Sigmoid colon (tissue), 7 donors: Measurements from ENCODE around the gene DNAJC8. TPM values are rescaled to one million over a fixed set of nuclear protein-coding genes. Genes with fewer than 3 reads are reported as not detected.

Source experiments
- DNase-seq: peaks from one replicate; pipeline ENCODE4 v3.0.0-alpha.2; 2019
- H3K27ac ChIP-seq, 4 donors: fragments of 200-600 bp; sonication (generic); one replicate each; pipeline ENCODE4 v1.5.1; 2016 to 2019; ENCODE audit warnings: mild to moderate bottlenecking in 1 of 4
- H3K27me3 ChIP-seq, 3 donors: fragments of 200-600 bp; sonication (generic); one replicate each; pipeline ENCODE4 v1.5.1; 2019; ENCODE audit warnings: mild to moderate bottlenecking in 1 of 3
- H3K36me3 ChIP-seq, 4 donors: fragments of 200-600 bp; sonication (generic); one replicate each; pipeline ENCODE4 v1.5.1; 2016 to 2019
- H3K4me1 ChIP-seq, 4 donors: fragments of 200-600 bp; sonication (generic); one replicate each; pipeline ENCODE4 v1.5.1; 2017 to 2019
- H3K4me3 ChIP-seq, 4 donors: fragments of 200-600 bp; sonication (generic); one replicate each; pipeline ENCODE4 v1.5.1; 2017 to 2019; ENCODE audit warnings: mild to moderate bottlenecking in 2 of 4, moderate library complexity in 1 of 4
- H3K9me3 ChIP-seq, 4 donors: fragments of 200-600 bp in 3 of 4; sonication (generic) in 3 of 4; one replicate each; pipeline versions ENCODE4 v1.5.1 to v1.6.1; 2013 to 2019
- EP300 ChIP-seq, 4 donors: sonication (generic); formaldehyde crosslinking; IDR thresholded peaks; one replicate each; pipeline ENCODE4 v1.6.1; 2017; ENCODE audit warnings: antibody characterized with exemption in 4 of 4
- POLR2A ChIP-seq, 2 donors: fragments of 450-650 bp; IDR thresholded peaks; one replicate each; pipeline ENCODE4 v1.6.1; 2016; ENCODE audit warnings: antibody characterized with exemption in 2 of 2, mild to moderate bottlenecking in 2 of 2, moderate library complexity in 2 of 2
- POLR2AphosphoS5 ChIP-seq, 4 donors: sonication (generic); formaldehyde crosslinking; IDR thresholded peaks; one replicate each; pipeline ENCODE4 v1.6.1; 2017; ENCODE audit warnings: antibody characterized with exemption in 4 of 4
- WGBS, 2 donors: extraction: QIAGEN DNeasy Blood & Tissue Kit; methylation state at CpG; one replicate each; pipeline ENCODE4 v1.1.7; 2013; 5-methylcytosine and 5-hydroxymethylcytosine counted together
- intact Hi-C: fragments of 100-400 bp; cut with DNase I; formaldehyde crosslinking; loops from one replicate; pipeline ENCODE4 v1.15.1; 2023
- polyA plus RNA-seq, 3 donors: library from polyadenylated mRNA; stranded (reverse); fragments of 200-250 nt; gene quantifications; one replicate each; pipeline ENCODE4 v1.2.3, GENCODE V29; 2013
- total RNA-seq, 4 donors: library from RNA; depleted of rRNA; stranded (reverse); fragments of >200 nt; gene quantifications; one replicate each; pipeline ENCODE4 v1.1.0, GENCODE V29; 2016
- TF ChIP-seq, protein P1 (sequence below), 4 experiments: fragments of 450-650 bp in 3 of 4; fragments of 200-600 bp in 1 of 4; IDR thresholded peaks; one replicate each; pipeline ENCODE4 v1.5.1; 2016 to 2019; ENCODE audit warnings: antibody characterized with exemption in 4 of 4, mild to moderate bottlenecking in 3 of 4, moderate library complexity in 2 of 4
- donor health status: healthy with polysubstance abuse.
- donor health status: Bipolar disorder and iron deficiency.
- donor health status: healthy.

DNAJC8 gene
- total and polyA plus RNA-seq, 7 donors = 64.5 to 94.3 (median 87.8) TPM

DNA sequence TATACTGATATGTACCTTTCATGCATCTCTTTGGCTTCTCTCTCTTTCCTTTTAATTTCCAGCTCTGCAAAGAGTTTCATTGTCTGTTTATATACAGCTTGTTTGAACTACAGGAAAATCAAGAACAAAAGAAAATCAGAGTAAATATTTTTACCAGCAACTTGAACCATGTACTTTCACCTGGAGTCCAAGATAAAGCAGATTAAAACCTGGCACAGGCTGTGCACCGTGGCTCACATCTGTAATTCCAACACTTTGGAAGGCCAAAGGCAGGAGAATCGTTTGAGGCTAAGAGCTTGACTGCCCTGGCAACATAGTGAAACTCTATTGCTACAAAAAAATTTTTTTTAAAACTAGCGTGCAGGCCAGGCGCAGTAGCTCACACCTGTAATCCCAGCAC lies 27.6 kb downstream of the DNAJC8 start:
- TF ChIP-seq POLR2AphosphoS5 (IDR thresholded peaks at IDR 0.05) (no peak), POLR2A (IDR thresholded peaks at IDR 0.05) (no peak), EP300 (IDR thresholded peaks at IDR 0.05) (no peak)
- TF ChIP-seq, protein P1, sequence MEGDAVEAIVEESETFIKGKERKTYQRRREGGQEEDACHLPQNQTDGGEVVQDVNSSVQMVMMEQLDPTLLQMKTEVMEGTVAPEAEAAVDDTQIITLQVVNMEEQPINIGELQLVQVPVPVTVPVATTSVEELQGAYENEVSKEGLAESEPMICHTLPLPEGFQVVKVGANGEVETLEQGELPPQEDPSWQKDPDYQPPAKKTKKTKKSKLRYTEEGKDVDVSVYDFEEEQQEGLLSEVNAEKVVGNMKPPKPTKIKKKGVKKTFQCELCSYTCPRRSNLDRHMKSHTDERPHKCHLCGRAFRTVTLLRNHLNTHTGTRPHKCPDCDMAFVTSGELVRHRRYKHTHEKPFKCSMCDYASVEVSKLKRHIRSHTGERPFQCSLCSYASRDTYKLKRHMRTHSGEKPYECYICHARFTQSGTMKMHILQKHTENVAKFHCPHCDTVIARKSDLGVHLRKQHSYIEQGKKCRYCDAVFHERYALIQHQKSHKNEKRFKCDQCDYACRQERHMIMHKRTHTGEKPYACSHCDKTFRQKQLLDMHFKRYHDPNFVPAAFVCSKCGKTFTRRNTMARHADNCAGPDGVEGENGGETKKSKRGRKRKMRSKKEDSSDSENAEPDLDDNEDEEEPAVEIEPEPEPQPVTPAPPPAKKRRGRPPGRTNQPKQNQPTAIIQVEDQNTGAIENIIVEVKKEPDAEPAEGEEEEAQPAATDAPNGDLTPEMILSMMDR (IDR thresholded peaks at IDR 0.05) = no peak
- peaks cover 26 to 98% (median 56%) of the 10 kb centered on the region in 4 donors for H3K36me3 ChIP-seq
- no peak overlapping the region for H3K4me3 ChIP-seq
- H3K4me1 ChIP-seq = no peaks in the 10 kb centered on the region
- H3K9me3 ChIP-seq = no peaks in the 10 kb centered on the region
- WGBS, 2 donors = 33 to 73% methylated on average over 4 of the region's 4 CpGs
- H3K27me3 ChIP-seq = no peaks in the 10 kb centered on the region
- DNase-seq = no peak
- H3K27ac ChIP-seq = no peak overlapping the region
- intact Hi-C loops = no loop called here

DNA sequence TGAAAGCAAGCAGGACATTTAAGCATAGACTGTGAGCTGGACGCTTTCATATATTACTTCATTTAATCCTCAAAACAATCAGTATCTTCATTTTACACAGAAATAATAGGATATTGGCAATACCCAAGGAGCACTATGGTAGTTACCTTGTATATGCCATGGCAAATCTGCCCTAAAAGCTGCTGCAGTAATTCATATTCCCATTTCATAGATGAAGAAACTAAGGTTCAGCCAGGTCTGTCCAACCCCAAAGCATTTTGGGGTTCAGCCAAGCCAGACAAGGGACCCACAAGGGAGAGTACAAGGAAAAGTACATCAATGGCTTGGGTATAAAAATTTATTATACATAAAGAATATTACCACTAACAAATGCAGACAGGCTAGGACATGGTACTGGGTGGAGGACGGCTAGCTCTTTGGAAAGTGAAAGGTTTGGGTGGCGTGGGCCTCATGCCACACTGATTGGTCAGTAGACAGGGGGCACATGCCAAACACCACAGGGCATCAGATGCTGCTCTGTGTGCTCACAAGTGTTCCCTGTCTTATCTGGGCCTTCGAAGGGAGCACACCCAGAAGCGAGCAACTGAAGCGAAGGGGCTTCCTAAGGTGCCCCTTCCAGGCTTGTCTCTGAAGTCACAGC lies 32.5 kb downstream of the DNAJC8 start:
- intact Hi-C loops = no loop called here
- Histone ChIP-seq H3K9me3 (no peaks in the 10 kb centered on the region), H3K4me3 (no peak overlapping the region), H3K4me1 (no peaks in the 10 kb centered on the region), H3K27ac (no peak overlapping the region), H3K27me3 (no peaks in the 10 kb centered on the region), H3K36me3 (peaks cover 42 to 82% (median 59%) of the 10 kb centered on the region in 4 donors)
- 90 to 92% methylated on average over 6 of the region's 6 CpGs for WGBS, 2 donors
- TF ChIP-seq EP300 (IDR thresholded peaks at IDR 0.05) (no peak), POLR2A (IDR thresholded peaks at IDR 0.05) (no peak), POLR2AphosphoS5 (IDR thresholded peaks at IDR 0.05) (no peak)
- TF ChIP-seq, protein P1 (IDR thresholded peaks at IDR 0.05) = no peak
- no peak for DNase-seq

DNA sequence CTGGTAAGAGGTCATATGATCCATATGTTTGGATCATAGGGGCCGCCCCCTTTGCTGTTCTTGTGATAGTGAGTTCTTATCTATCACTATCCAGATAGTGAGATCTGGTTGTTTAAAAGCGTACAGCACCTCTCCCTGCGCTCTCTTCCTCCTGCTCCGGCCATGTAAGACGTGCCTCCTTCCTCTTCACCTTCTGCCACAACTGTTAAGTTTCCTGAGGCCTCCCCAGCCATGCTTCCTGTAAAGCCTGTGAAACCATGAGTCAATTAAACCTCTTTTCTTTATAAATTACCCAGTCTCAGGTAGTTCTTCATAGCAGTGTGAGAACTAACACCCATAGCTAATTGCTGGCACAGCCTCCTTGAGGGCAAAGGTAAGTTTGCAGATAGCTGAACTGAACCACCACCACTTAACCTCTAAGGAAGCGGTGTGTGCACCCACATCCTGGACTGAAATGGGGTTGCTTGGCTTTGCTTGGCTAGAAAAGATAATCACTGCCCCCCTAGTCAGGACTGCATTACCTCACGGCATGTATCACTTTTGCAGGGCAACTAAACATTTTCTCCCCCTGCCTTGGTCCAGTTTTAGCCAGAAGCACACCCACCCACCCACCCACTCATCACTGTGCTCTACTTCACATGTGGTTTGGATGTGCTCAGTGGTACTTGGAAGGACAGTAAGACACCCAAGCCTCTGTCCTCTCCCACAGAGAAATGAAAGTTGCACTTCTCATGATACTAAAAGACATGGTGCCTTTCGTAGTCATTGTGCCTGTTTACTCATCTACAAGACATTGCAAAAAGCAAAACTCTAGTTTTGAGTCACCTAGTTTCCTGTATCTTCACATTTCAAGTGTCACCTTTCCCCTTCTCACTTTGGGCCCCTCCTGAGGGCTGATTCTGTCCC lies 33.2 kb downstream of the DNAJC8 start:
- Histone ChIP-seq H3K9me3 (no peaks in the 10 kb centered on the region), H3K27ac (no peak overlapping the region), H3K36me3 (peaks cover 40 to 74% (median 57%) of the 10 kb centered on the region in 4 donors), H3K27me3 (no peaks in the 10 kb centered on the region), H3K4me3 (no peak overlapping the region), H3K4me1 (no peaks in the 10 kb centered on the region)
- 49 to 52% methylated on average over 8 of the region's 8 CpGs for WGBS, 2 donors
- DNase-seq = no peak
- TF ChIP-seq, protein P1 (IDR thresholded peaks at IDR 0.05) = no peak
- TF ChIP-seq POLR2AphosphoS5 (IDR thresholded peaks at IDR 0.05) (no peak), POLR2A (IDR thresholded peaks at IDR 0.05) (no peak), EP300 (IDR thresholded peaks at IDR 0.05) (no peak)
- intact Hi-C loops = no loop called here

DNA sequence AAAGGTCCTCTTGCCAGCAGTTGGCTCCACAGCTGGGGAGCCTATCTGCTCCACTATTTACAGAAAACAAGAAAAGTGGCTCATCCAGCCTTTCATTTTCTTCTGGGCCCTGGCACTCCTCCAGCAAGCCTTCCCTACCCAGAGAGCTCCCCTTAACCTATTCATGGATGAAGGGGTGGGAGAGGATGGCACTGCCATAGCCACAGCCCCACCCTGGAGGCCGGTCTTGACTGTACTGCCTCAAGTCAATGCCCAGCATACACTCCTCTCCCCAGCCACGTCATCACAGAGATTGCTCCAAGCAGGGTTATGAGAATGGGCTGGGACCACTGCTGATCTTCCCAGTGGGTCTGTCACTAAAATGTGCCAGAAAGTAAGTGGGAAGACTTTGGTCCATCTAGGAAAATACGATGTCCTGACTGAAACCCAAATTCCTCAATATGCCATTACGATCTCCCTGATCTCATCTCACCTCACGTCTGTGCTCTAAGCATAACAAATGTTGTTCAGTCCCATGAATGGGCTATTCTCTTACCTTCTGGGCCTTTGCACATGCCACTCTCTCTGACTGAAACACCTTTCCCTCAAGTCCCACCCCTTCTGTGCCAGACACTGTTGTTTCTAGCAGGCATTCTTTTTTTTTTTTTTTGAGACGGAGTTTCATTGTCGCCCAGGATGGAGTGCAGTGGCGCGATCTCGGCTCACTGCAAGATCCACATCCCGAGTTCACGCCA lies 35.0 kb downstream of the DNAJC8 start:
- intact Hi-C loops = no loop called here
- H3K4me3 ChIP-seq = no peak overlapping the region
- WGBS, 2 donors = 95 to 96% methylated on average over 12 of the region's 12 CpGs
- H3K27me3 ChIP-seq = no peaks in the 10 kb centered on the region
- H3K9me3 ChIP-seq = no peaks in the 10 kb centered on the region
- no peaks in the 10 kb centered on the region for H3K4me1 ChIP-seq
- no peak for DNase-seq
- H3K36me3 ChIP-seq = peaks cover 33 to 57% (median 42%) of the 10 kb centered on the region in 4 donors
- H3K27ac ChIP-seq = no peak overlapping the region
- no peak for TF ChIP-seq POLR2AphosphoS5 (IDR thresholded peaks at IDR 0.05)

DNA sequence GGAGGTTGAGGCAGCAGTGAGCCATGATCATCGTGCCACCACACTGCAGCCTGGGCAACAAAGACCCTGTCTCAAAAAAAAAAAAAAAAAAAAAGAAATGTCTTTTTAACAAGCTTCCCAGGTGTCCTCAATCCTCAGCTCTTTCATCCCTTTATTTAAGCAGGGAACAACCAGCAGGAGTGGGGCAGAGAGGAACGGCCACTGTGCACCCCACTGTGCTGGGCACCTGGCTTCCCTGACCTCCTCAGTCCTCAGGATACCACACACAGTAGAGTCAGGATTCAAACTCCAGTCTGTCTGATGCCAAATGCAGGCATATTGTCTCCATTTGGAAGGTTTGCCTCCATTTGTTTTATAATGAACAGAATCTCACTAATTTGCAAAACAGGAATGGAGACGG lies 36.5 kb downstream of the DNAJC8 start:
- TF ChIP-seq, protein P1 (IDR thresholded peaks at IDR 0.05) = no peak
- TF ChIP-seq EP300 (IDR thresholded peaks at IDR 0.05) (no peak), POLR2A (IDR thresholded peaks at IDR 0.05) (no peak), POLR2AphosphoS5 (IDR thresholded peaks at IDR 0.05) (no peak)

More for the DNA sequence above, 36.5 kb downstream of the DNAJC8 start:
- WGBS, 2 donors = 74 to 90% methylated on average over 3 of the region's 3 CpGs
- Histone ChIP-seq H3K4me1 (no peaks in the 10 kb centered on the region), H3K27me3 (no peaks in the 10 kb centered on the region), H3K4me3 (no peak overlapping the region), H3K27ac (no peak overlapping the region), H3K9me3 (no peaks in the 10 kb centered on the region), H3K36me3 (peaks cover 29 to 42% (median 36%) of the 10 kb centered on the region in 4 donors)
- no peak for DNase-seq
- intact Hi-C loops = no loop called here
